GM06990 (cell line): ENCODE results near the gene ZNF618.

ENCODE experiments used
- DNase-seq: peaks from one replicate; pipeline ENCODE4 v3.0.0-alpha.2; 2011; ENCODE audit not compliant: insufficient read length; ENCODE audit errors: extremely low read depth
- H3K27me3 ChIP-seq: replicated peaks from 2 replicates; pipeline ENCODE4 v1.6.0; 2011; ENCODE audit warnings: low read length; ENCODE audit not compliant: control insufficient read depth, insufficient read depth
- H3K36me3 ChIP-seq: 2 replicates; pipeline ENCODE4 v1.5.1; 2011; ENCODE audit warnings: low read length; ENCODE audit not compliant: control insufficient read depth, insufficient read depth
- H3K4me3 ChIP-seq: replicated peaks from 2 replicates; pipeline ENCODE4 v1.5.1; 2011; ENCODE audit warnings: low read depth, mild to moderate bottlenecking, control low read depth, low read length
- TF ChIP-seq, protein P1 (sequence below): IDR thresholded peaks from 2 replicates; pipeline ENCODE4 v1.5.1; 2011; ENCODE audit warnings: low read length, control low read depth, mild to moderate bottlenecking, inconsistent platforms; ENCODE audit not compliant: insufficient read depth, poor library complexity, severe bottlenecking

Gene ZNF618

DNA sequence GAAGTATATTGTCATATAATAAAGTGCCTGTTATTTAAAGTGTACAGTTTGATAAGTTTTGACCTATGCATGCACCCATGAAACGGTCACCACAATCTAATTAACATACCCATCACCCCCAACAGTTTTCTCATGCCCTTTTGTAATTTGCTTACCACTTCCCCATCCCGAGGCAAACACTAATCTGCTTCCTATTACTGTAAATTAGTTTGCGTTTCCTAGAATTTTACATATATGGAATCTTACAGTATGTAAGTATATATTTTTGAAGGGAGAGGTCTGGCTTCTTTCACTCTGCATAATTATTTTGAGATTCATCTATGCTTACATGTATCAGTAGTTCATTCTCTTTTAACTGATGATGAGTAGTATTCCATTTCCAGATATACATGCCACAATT, 145.5 kb downstream of the ZNF618 start:
- no peaks in the 10 kb centered on the region; the same call in 1 of the 2 replicates for H3K27me3 ChIP-seq
- no peaks in the 10 kb centered on the region for H3K36me3 ChIP-seq
- no peak for DNase-seq
- TF ChIP-seq, protein P1, sequence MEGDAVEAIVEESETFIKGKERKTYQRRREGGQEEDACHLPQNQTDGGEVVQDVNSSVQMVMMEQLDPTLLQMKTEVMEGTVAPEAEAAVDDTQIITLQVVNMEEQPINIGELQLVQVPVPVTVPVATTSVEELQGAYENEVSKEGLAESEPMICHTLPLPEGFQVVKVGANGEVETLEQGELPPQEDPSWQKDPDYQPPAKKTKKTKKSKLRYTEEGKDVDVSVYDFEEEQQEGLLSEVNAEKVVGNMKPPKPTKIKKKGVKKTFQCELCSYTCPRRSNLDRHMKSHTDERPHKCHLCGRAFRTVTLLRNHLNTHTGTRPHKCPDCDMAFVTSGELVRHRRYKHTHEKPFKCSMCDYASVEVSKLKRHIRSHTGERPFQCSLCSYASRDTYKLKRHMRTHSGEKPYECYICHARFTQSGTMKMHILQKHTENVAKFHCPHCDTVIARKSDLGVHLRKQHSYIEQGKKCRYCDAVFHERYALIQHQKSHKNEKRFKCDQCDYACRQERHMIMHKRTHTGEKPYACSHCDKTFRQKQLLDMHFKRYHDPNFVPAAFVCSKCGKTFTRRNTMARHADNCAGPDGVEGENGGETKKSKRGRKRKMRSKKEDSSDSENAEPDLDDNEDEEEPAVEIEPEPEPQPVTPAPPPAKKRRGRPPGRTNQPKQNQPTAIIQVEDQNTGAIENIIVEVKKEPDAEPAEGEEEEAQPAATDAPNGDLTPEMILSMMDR = no peak
- no peak overlapping the region for H3K4me3 ChIP-seq

DNA sequence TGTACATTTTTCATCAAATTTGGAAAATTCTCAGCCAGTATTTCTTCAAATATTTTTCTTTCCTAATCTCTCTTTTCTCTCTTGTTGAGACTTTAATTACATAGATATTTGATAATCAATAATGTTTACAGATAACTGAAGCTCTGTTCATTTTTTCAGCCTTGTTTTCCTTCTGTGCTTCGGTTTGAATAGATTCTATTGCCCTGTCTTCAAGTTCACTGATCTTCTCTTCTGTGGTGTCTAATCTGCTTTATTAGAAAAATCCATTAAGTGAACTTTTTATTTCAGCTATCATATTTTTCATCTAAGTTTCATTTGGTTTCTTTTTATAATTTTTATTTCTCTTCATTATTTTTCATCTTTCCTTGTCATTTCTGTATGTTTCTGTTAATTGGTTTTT, 147.9 kb downstream of the ZNF618 start:
- no peak overlapping the region for H3K4me3 ChIP-seq
- TF ChIP-seq, protein P1 = no peak
- no peak for DNase-seq
- H3K27me3 ChIP-seq = no peaks in the 10 kb centered on the region; the same call in 1 of the 2 replicates
- H3K36me3 ChIP-seq = no peaks in the 10 kb centered on the region

DNA sequence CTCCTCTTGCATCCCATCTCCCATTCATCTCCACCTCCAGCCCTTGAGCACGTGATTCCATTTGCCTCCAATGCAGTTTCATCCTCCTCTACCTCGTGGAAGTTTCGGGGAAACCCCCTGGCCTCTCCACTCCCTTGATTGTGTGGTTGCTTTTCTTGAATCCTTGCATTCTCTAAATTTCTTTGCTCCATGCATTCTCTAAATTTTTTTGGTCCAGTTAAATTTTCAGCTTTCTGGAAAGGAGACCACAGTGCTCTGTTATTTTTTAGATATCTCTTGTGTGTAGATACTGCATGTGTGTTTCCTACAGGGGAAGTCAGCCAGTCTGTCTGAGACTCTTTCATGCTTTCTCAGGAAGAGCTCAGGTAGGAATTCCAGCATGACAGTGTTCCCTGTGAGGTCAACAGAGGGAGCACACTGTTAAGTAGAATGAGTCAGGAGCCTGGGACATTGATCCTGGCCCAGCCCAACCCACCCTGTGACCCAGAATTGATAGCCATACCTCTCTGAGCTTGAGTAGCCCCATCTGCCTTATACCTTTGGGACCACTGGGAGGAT, 149.2 kb downstream of the ZNF618 start:
- Histone ChIP-seq H3K4me3 (no peak overlapping the region), H3K27me3 (no peaks in the 10 kb centered on the region; the same call in 1 of the 2 replicates), H3K36me3 (no peaks in the 10 kb centered on the region)
- TF ChIP-seq, protein P1 = no peak
- DNase-seq = no peak

DNA sequence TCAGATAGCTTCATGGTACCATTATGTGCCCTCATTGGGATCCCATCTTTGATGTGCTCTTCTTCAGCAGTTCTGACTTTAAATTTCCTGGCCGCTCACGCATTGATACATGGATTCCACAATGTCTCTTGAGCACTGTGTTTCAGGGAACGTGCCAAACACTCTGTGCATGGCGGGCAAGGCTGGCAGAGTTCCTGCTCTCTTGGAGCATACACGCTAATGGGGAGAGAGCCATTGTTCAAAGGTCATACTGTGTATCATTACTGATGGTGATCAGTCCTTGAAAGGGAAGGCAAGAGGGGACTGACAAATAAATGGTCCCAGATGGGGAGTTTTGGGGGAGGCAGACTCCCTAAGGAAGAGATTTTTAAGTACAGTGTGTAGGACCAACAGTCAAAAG, 149.7 kb downstream of the ZNF618 start:
- H3K36me3 ChIP-seq = no peaks in the 10 kb centered on the region

DNA sequence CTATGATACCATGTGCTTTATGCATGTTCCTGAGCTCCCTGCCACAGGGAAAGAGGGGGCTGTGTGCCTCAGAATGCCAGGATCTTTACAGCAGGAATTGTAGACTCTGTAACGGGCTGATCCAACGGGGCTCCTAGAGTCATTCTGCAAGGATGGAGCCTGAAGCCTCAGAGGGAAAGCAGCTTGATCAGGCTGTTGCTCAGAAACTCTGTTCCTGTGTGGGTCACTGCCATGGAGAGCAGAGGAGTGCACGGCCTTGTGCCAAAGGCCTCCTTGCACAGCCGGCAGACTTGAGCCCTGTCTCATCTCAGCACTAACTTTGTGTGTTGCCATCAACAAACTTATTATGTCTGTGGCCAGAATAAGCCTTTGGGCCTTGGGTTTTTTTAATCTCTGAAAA, 150.2 kb downstream of the ZNF618 start:
- TF ChIP-seq, protein P1 = no peak
- no peak overlapping the region for H3K4me3 ChIP-seq
- no peak for DNase-seq
- H3K27me3 ChIP-seq = no peaks in the 10 kb centered on the region; the same call in 1 of the 2 replicates
- no peaks in the 10 kb centered on the region for H3K36me3 ChIP-seq

More for the DNA sequence above, 149.7 kb downstream of the ZNF618 start:
- H3K27me3 ChIP-seq = no peaks in the 10 kb centered on the region; the same call in 1 of the 2 replicates
- TF ChIP-seq, protein P1 = no peak
- no peak overlapping the region for H3K4me3 ChIP-seq
- DNase-seq = no peak
